HCT116 (cell line): ENCODE measurements around the gene TMPRSS7. TPM values are rescaled to one million over a fixed set of nuclear protein-coding genes. Genes with fewer than 3 reads are reported as not detected.

Experiments used
- ATAC-seq: fragments of 200-7000 bp; cut with Tn5 transposase; 2 replicates; pipeline ENCODE4 v1.9.1; 2020; ENCODE audit warnings: mild to moderate bottlenecking, moderate library complexity
- BruUV-seq: library from RNA; stranded (reverse); fragments of 400-500 nt; replicated peaks from 2 replicates; lab custom pipeline; 2021; lab: Mats Ljungman, UMichigan
- CTCF ChIA-PET: fragments of 300-600 bp; sonication (Branson Sonifier 250); formaldehyde crosslinking; loops from one replicate; lab custom pipeline; 2021; ENCODE audit warnings: antibody characterized with exemption; lab: Charles Lee
- POLR2A ChIA-PET: fragments of 300-600, 350-600 bp; sonication (Branson Sonifier 250); formaldehyde crosslinking; loops from one replicate; lab custom pipeline; 2021; ENCODE audit warnings: antibody characterized with exemption; lab: Charles Lee
- RAD21 ChIA-PET, 2 experiments: fragments of 300-600 bp; sonication (Branson Sonifier 250); formaldehyde crosslinking; loops; one replicate each; lab custom pipeline; 2023; ENCODE audit warnings: low total read pairs in 2 of 2; ENCODE audit not compliant: uncharacterized antibody in 2 of 2, unreplicated experiment in 2 of 2, low non-redundant PET in 1 of 2; lab: Charles Lee
- DNase-seq: peaks from one replicate; pipeline ENCODE4 v3.0.0-alpha.2; 2010; ENCODE audit warnings: low read depth, low spot score
- H2AFZ ChIP-seq: fragments of 200-600 bp; shearing (Covaris generic), sonication (generic); 2 replicates; pipeline ENCODE4 v1.6.1; 2017; ENCODE audit warnings: low read depth, mixed run types, mixed read lengths, antibody characterized with exemption, low read length; ENCODE audit not compliant: poor library complexity, severe bottlenecking
- H3K27ac ChIP-seq: 2 replicates; pipeline ENCODE4 v1.5.1; 2012; ENCODE audit warnings: low read depth, low read length
- H3K27me3 ChIP-seq: fragments of 200-600 bp; sonication (generic); 2 replicates; pipeline ENCODE4 v1.6.1; 2016; ENCODE audit warnings: mixed run types, low read length, mixed read lengths; ENCODE audit not compliant: insufficient read depth
- H3K36me3 ChIP-seq, 2 experiments: fragments of 200-500 bp in 1 of 2; fragments of 200-600 bp in 1 of 2; sonication (Bioruptor generic) in 1 of 2; sonication (generic) in 1 of 2; 2 replicates each; pipeline versions ENCODE4 v1.5.1 to v1.6.1; 2014 to 2016; ENCODE audit warnings: low read length in 2 of 2, inconsistent platforms in 1 of 2, mixed read lengths in 1 of 2, mixed run types in 1 of 2; ENCODE audit not compliant: insufficient read depth in 2 of 2, control insufficient read depth in 1 of 2
- H3K4me1 ChIP-seq, 2 experiments: fragments of 200-600 bp in 1 of 2; sonication (generic) in 1 of 2; 2 replicates each; pipeline versions ENCODE4 v1.5.1 to v1.6.1; 2012 to 2017; ENCODE audit warnings: low read length in 2 of 2, inconsistent platforms in 1 of 2, mild to moderate bottlenecking in 1 of 2, mixed read lengths in 1 of 2, mixed run types in 1 of 2, moderate library complexity in 1 of 2; ENCODE audit not compliant: insufficient read depth in 2 of 2, control insufficient read depth in 1 of 2
- H3K4me2 ChIP-seq: fragments of 200-600 bp; sonication (generic); 2 replicates; pipeline ENCODE4 v1.6.1; 2017; ENCODE audit warnings: mixed run types, low read length, mixed read lengths
- H3K4me3 ChIP-seq, 2 experiments: fragments of 200-600 bp in 1 of 2; sonication (generic) in 1 of 2; replicated peaks in 1 of 2; 2 replicates each; pipeline ENCODE4 v1.5.1; 2011 to 2016; ENCODE audit warnings: low read length in 2 of 2, control low read depth in 1 of 2, low read depth in 1 of 2, mild to moderate bottlenecking in 1 of 2, mixed read lengths in 1 of 2, mixed run types in 1 of 2
- H3K79me2 ChIP-seq: fragments of 200-600 bp; sonication (generic); 2 replicates; pipeline ENCODE4 v1.6.1; 2017; ENCODE audit warnings: mild to moderate bottlenecking, mixed run types, low read length, moderate library complexity, mixed read lengths; ENCODE audit not compliant: insufficient read depth
- H3K9ac ChIP-seq: fragments of 200-600 bp; sonication (generic); 2 replicates; pipeline ENCODE4 v1.6.1; 2016; ENCODE audit warnings: low read length, mixed read lengths
- H3K9me2 ChIP-seq: fragments of 200-600 bp; sonication (generic), shearing (Covaris generic); 2 replicates; pipeline ENCODE4 v1.6.1; 2017; ENCODE audit warnings: mixed run types, mild to moderate bottlenecking, moderate library complexity; ENCODE audit not compliant: insufficient read depth
- H3K9me3 ChIP-seq, 2 experiments: fragments of 200-500 bp in 1 of 2; fragments of 200-600 bp in 1 of 2; sonication (Bioruptor generic) in 1 of 2; sonication (generic) in 1 of 2; 2 replicates each; pipeline ENCODE4 v1.6.1; 2014 to 2017; ENCODE audit warnings: low read length in 2 of 2, mixed read lengths in 2 of 2, inconsistent platforms in 1 of 2, low read depth in 1 of 2, mild to moderate bottlenecking in 1 of 2, mixed run types in 1 of 2, moderate library complexity in 1 of 2; ENCODE audit not compliant: control insufficient read depth in 1 of 2, insufficient read depth in 1 of 2
- H4K20me1 ChIP-seq: fragments of 200-600 bp; sonication (generic), shearing (Covaris generic); 2 replicates; pipeline ENCODE4 v1.6.1; 2017; ENCODE audit warnings: mixed run types, mild to moderate bottlenecking, moderate library complexity; ENCODE audit not compliant: insufficient read depth
- ATF3 ChIP-seq: IDR thresholded peaks from 2 replicates; pipeline ENCODE4 v1.6.1; 2012
- CBX3 ChIP-seq: IDR thresholded peaks from 2 replicates; pipeline ENCODE4 v1.6.1; 2012; ENCODE audit warnings: low read depth
- CEBPB ChIP-seq: IDR thresholded peaks from 2 replicates; pipeline ENCODE4 v1.6.1; 2012; ENCODE audit warnings: low read depth
- ELF1 ChIP-seq: IDR thresholded peaks from 2 replicates; pipeline ENCODE4 v1.6.1; 2012; ENCODE audit warnings: low read depth, borderline replicate concordance
- EZH2 ChIP-seq: fragments of 200-600 bp; sonication (generic); IDR thresholded peaks from 2 replicates; pipeline ENCODE4 v1.6.1; 2017; ENCODE audit warnings: antibody characterized with exemption, mixed run types
- EZH2phosphoT487 ChIP-seq: fragments of 200-600 bp; IDR thresholded peaks from 2 replicates; pipeline ENCODE4 v1.6.1; 2018; ENCODE audit warnings: antibody characterized with exemption, borderline replicate concordance
- FOSL1 ChIP-seq: IDR thresholded peaks from 2 replicates; pipeline ENCODE4 v1.6.1; 2012; ENCODE audit warnings: low read depth
- JUND ChIP-seq: IDR thresholded peaks from 2 replicates; pipeline ENCODE4 v1.6.1; 2012
- POLR2AphosphoS5 ChIP-seq: IDR thresholded peaks from 2 replicates; pipeline ENCODE4 v1.6.1; 2011; ENCODE audit warnings: mild to moderate bottlenecking, low read depth, low read length, moderate library complexity
- SIN3A ChIP-seq: IDR thresholded peaks from 2 replicates; pipeline ENCODE4 v1.6.1; 2012; ENCODE audit warnings: low read depth
- SP1 ChIP-seq: IDR thresholded peaks from 2 replicates; pipeline ENCODE4 v1.6.1; 2012; ENCODE audit warnings: low read depth
- ZBTB33 ChIP-seq: IDR thresholded peaks from 2 replicates; pipeline ENCODE4 v1.6.1; 2011; ENCODE audit warnings: mild to moderate bottlenecking, low read length, moderate library complexity; ENCODE audit not compliant: insufficient replicate concordance; ENCODE audit errors: extremely low read depth
- intact Hi-C: fragments of 100-400 bp; cut with micrococcal nuclease; formaldehyde crosslinking; loops from 2 replicates; pipeline ENCODE4 v1.10.0; 2022
- total RNA-seq: library from RNA; stranded (reverse); gene quantifications from one replicate; pipeline ENCODE4 v1.2.1, GENCODE V29; 2021; ENCODE audit not compliant: unreplicated experiment
- TF ChIP-seq, protein P1 (sequence below): IDR thresholded peaks from 2 replicates; pipeline ENCODE4 v1.6.1; 2012
- TF ChIP-seq, protein P2 (sequence below), 3 experiments: fragments of 200-600 bp in 1 of 3; sonication (generic) in 1 of 3; IDR thresholded peaks in 2 of 3; conservative IDR thresholded peaks in 1 of 3; 2 replicates each; pipeline ENCODE4 v1.5.1; 2012 to 2017; ENCODE audit warnings: low read depth in 2 of 3, low read length in 2 of 3, antibody characterized with exemption in 1 of 3, borderline replicate concordance in 1 of 3, control low read depth in 1 of 3, mild to moderate bottlenecking in 1 of 3, mixed read lengths in 1 of 3, mixed run types in 1 of 3, moderate library complexity in 1 of 3; ENCODE audit not compliant: insufficient read depth in 1 of 3

Gene TMPRSS7
- total RNA-seq, 1 experiment from 2014 or later = not detected

DNA sequence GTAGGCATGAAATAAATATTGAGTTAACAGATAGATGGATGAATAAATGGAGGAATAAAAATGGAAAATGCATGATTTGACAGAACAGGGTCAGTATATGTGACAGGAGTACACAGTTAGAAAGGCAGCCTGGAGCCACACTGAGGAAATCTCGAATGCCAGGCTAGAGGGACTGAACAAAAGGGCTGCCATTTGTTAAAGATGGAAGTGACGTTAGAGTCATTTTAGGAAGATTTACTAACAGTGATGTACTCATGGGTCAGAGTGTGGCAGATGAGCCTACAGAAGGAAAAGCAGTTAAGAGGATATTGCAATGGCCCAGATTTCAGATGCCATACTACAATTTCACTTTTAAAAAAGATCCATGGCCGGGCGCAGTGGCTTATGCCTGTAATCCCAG, 7.4 kb upstream of the TMPRSS7 start:
- no peaks in the 10 kb centered on the region for H3K79me2 ChIP-seq
- ATAC-seq (no peak), DNase-seq (no peak)
- H2AFZ ChIP-seq = no peak overlapping the region
- no peaks in the 10 kb centered on the region for H3K4me1 ChIP-seq
- no peaks in the 10 kb centered on the region for H3K9me3 ChIP-seq
- H3K36me3 ChIP-seq = no peaks in the 10 kb centered on the region
- no TSS peak for BruUV-seq
- no peak overlapping the region for H3K4me3 ChIP-seq
- H4K20me1 ChIP-seq = no peaks in the 10 kb centered on the region
- no peak overlapping the region for H3K9ac ChIP-seq
- H3K27ac ChIP-seq = no peak overlapping the region
- no peaks in the 10 kb centered on the region for H3K27me3 ChIP-seq
- CTCF ChIA-PET = interaction anchor here (1.4 to 4.6 kb wide), 2 partner anchors 10 to 14 kb away, joined by 3 to 17 read pairs; no protein-coding TSS in a partner anchor
- POLR2A ChIA-PET = no interaction called here
- H3K4me2 ChIP-seq = no peak overlapping the region
- H3K9me2 ChIP-seq = no peaks in the 10 kb centered on the region
- no peak for TF ChIP-seq JUND
- TF ChIP-seq ELF1 = no peak
- TF ChIP-seq ZBTB33 = no peak
- no peak for TF ChIP-seq ATF3
- TF ChIP-seq FOSL1 = no peak
- TF ChIP-seq CBX3 = no peak
- intact Hi-C loops = no loop called here
- RAD21 ChIA-PET = no interaction called here

DNA sequence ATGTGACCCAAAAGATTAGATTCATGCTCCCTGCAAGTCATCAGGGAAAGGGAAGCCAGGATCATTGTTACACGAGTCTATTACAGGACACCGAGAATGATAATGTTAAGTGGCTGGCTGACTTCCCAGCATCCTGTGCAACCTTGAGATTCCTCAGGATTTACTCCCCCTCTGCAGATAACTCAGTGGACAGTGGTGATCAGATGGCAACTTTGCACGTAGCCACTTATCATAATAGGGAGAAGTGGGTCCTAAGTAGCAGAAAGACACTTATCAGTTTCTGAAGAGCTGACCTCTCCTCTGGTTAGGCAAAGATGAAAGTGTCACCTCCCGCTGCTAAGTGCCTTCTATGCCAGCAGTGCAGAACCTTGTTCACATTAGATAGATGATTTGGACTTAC, 6.7 kb upstream of the TMPRSS7 start:
- no peaks in the 10 kb centered on the region for H3K27me3 ChIP-seq
- ChIA-PET POLR2A (no interaction called here), RAD21 (no interaction called here), CTCF (interaction anchor here (1.2 kb wide), 1 partner anchor 14 kb away, joined by 3 read pairs; no protein-coding TSS in a partner anchor)
- no TSS peak for BruUV-seq
- no peak overlapping the region for H3K4me2 ChIP-seq
- ATAC-seq = no peak
- H3K9me2 ChIP-seq = no peaks in the 10 kb centered on the region
- no peaks in the 10 kb centered on the region for H3K36me3 ChIP-seq
- no peak for DNase-seq
- no peaks in the 10 kb centered on the region for H4K20me1 ChIP-seq
- intact Hi-C loops = no loop called here
- no peaks in the 10 kb centered on the region for H3K79me2 ChIP-seq
- H3K4me1 ChIP-seq = no peaks in the 10 kb centered on the region
- no peaks in the 10 kb centered on the region for H3K9me3 ChIP-seq
- H3K27ac ChIP-seq = no peak overlapping the region
- H2AFZ ChIP-seq = no peak overlapping the region
- H3K9ac ChIP-seq = no peak overlapping the region
- H3K4me3 ChIP-seq = no peak overlapping the region
- TF ChIP-seq, protein P1, sequence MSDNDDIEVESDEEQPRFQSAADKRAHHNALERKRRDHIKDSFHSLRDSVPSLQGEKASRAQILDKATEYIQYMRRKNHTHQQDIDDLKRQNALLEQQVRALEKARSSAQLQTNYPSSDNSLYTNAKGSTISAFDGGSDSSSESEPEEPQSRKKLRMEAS = no peak
- TF ChIP-seq, protein P2, sequence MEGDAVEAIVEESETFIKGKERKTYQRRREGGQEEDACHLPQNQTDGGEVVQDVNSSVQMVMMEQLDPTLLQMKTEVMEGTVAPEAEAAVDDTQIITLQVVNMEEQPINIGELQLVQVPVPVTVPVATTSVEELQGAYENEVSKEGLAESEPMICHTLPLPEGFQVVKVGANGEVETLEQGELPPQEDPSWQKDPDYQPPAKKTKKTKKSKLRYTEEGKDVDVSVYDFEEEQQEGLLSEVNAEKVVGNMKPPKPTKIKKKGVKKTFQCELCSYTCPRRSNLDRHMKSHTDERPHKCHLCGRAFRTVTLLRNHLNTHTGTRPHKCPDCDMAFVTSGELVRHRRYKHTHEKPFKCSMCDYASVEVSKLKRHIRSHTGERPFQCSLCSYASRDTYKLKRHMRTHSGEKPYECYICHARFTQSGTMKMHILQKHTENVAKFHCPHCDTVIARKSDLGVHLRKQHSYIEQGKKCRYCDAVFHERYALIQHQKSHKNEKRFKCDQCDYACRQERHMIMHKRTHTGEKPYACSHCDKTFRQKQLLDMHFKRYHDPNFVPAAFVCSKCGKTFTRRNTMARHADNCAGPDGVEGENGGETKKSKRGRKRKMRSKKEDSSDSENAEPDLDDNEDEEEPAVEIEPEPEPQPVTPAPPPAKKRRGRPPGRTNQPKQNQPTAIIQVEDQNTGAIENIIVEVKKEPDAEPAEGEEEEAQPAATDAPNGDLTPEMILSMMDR (IDR thresholded peaks at IDR 0.05 in 2 of 3, conservative IDR thresholded peaks at IDR 0.05 in 1 of 3; ENCODE audit: borderline replicate concordance in 1 of 3, insufficient read depth in 1 of 3, low read depth in 2 of 3, low read length in 2 of 3) = no peak
- TF ChIP-seq SP1 (no peak), CBX3 (no peak), ZBTB33 (no peak), ELF1 (no peak), FOSL1 (no peak), SIN3A (no peak), EZH2 (no peak), POLR2AphosphoS5 (no peak), EZH2phosphoT487 (no peak), CEBPB (no peak)
